ENCODE data around the gene ABHD14A.

DNA sequence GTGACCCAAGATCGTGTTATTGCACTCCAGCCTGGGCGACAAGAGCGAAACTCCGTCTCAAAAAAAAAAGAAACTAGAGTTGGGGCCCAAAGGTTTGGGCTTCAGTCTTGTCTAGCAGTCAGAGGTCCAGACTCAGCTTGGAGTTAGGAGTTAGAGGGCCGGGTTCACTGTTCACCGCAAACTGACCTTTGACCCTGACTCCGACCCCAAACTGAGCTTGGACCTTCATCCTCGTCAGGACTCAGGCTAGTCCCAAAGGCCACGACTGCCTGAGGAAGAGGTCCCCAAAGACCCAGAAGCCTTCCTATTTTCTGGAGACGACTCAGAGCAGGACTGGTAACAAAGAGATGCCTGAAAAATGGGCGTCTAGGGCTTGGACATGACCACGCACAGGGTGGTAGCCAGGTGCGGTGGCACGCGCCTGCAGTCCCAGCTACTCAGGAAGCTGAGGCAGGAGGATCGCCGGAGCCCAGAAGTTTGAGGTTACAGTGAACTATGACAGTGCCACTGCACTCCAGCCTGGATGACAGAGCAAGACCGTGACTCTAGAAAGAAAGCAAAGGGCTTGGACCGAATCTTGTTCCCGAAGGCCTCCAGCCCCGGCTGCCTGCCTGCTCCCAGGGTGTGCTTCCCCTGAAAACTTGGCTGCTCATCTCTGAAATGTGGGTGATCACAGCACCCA lies 43.6 kb downstream of the ABHD14A start:
- TF ChIP-seq EZH2 (IDR thresholded peaks at IDR 0.05; ENCODE audit: borderline replicate concordance) = no peak
- TF ChIP-seq, protein P1, sequence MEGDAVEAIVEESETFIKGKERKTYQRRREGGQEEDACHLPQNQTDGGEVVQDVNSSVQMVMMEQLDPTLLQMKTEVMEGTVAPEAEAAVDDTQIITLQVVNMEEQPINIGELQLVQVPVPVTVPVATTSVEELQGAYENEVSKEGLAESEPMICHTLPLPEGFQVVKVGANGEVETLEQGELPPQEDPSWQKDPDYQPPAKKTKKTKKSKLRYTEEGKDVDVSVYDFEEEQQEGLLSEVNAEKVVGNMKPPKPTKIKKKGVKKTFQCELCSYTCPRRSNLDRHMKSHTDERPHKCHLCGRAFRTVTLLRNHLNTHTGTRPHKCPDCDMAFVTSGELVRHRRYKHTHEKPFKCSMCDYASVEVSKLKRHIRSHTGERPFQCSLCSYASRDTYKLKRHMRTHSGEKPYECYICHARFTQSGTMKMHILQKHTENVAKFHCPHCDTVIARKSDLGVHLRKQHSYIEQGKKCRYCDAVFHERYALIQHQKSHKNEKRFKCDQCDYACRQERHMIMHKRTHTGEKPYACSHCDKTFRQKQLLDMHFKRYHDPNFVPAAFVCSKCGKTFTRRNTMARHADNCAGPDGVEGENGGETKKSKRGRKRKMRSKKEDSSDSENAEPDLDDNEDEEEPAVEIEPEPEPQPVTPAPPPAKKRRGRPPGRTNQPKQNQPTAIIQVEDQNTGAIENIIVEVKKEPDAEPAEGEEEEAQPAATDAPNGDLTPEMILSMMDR (IDR thresholded peaks at IDR 0.05; ENCODE audit: poor library complexity) = no peak

Measured in hepatocyte (in vitro differentiated cells).